Ectodermal cell (in vitro differentiated cells): ENCODE results near the gene GDPD5.

Source experiments
- H3K27ac ChIP-seq: 2 replicates; pipeline ENCODE4 v1.7.0; 2013; ENCODE audit warnings: mild to moderate bottlenecking, low read depth, low read length; ENCODE audit not compliant: insufficient read depth, poor library complexity, severe bottlenecking
- H3K27me3 ChIP-seq: 2 replicates; pipeline ENCODE4 v1.7.0; 2013; ENCODE audit warnings: mild to moderate bottlenecking, low read length; ENCODE audit not compliant: insufficient read depth, control insufficient read depth, poor library complexity, severe bottlenecking
- H3K36me3 ChIP-seq: one replicate; pipeline ENCODE4 v1.7.0; 2013; ENCODE audit warnings: low read length; ENCODE audit not compliant: control insufficient read depth, insufficient read depth
- H3K4me1 ChIP-seq: one replicate; pipeline ENCODE4 v1.7.0; 2013; ENCODE audit warnings: low read length; ENCODE audit not compliant: control insufficient read depth, insufficient read depth
- H3K4me3 ChIP-seq: 2 replicates; pipeline ENCODE4 v1.7.0; 2013; ENCODE audit warnings: low read depth, low read length, control low read depth; ENCODE audit not compliant: insufficient read depth
- H3K9me3 ChIP-seq: 2 replicates; pipeline ENCODE4 v1.7.0; 2013; ENCODE audit warnings: mild to moderate bottlenecking, low read length, moderate library complexity; ENCODE audit not compliant: control insufficient read depth
- WGBS, 2 experiments: methylation state at CpG; one replicate each; pipeline ENCODE4 v1.1.7; 2013; ENCODE audit warnings: missing lambda C conversion rate in 2 of 2; 5-methylcytosine and 5-hydroxymethylcytosine counted together

The GDPD5 gene

GRCh38 chr11:75445315-75445953, 80.3 kb downstream of the GDPD5 start:
- no peaks in the 10 kb centered on the region for H3K36me3 ChIP-seq
- H3K27ac ChIP-seq = no peak overlapping the region
- no peaks in the 10 kb centered on the region for H3K4me1 ChIP-seq
- WGBS, 2 experiments = 25 to 28% methylated on average over 6 of the region's 6 CpGs
- H3K9me3 ChIP-seq = no peaks in the 10 kb centered on the region
- no peak overlapping the region for H3K4me3 ChIP-seq
- no peaks in the 10 kb centered on the region for H3K27me3 ChIP-seq

- no peaks in the 10 kb centered on the region for H3K4me1 ChIP-seq
- no peak overlapping the region for H3K4me3 ChIP-seq
- H3K27ac ChIP-seq = no peak overlapping the region
- H3K9me3 ChIP-seq = no peaks in the 10 kb centered on the region
- H3K27me3 ChIP-seq = no peaks in the 10 kb centered on the region
- H3K36me3 ChIP-seq = no peaks in the 10 kb centered on the region
- 89 to 91% methylated on average over 12 of the region's 12 CpGs for WGBS, 2 experiments
These were observed 82.7 kb downstream of the GDPD5 start for GRCh38 chr11:75443043-75443442.

GRCh38 chr11:75442161-75442885, 83.4 kb downstream of the GDPD5 start:
- H3K27ac ChIP-seq = no peak overlapping the region
- no peak overlapping the region for H3K4me3 ChIP-seq
- 91 to 92% methylated on average over 15 of the region's 15 CpGs for WGBS, 2 experiments
- no peaks in the 10 kb centered on the region for H3K36me3 ChIP-seq
- H3K4me1 ChIP-seq = no peaks in the 10 kb centered on the region
- no peaks in the 10 kb centered on the region for H3K27me3 ChIP-seq
- H3K9me3 ChIP-seq = no peaks in the 10 kb centered on the region

GRCh38 chr11:75441804-75442132, 84.0 kb downstream of the GDPD5 start:
- Histone ChIP-seq H3K36me3 (no peaks in the 10 kb centered on the region), H3K4me3 (no peak overlapping the region), H3K4me1 (no peaks in the 10 kb centered on the region), H3K27ac (no peak overlapping the region), H3K9me3 (no peaks in the 10 kb centered on the region), H3K27me3 (no peaks in the 10 kb centered on the region)
- 90% methylated on average over 7 of the region's 7 CpGs for WGBS, 2 experiments

GRCh38 chr11:75440960-75441803, 84.6 kb downstream of the GDPD5 start:
- H3K4me1 ChIP-seq = no peaks in the 10 kb centered on the region
- H3K36me3 ChIP-seq = no peaks in the 10 kb centered on the region
- 87 to 88% methylated on average over 27 of the region's 27 CpGs for WGBS, 2 experiments
- no peaks in the 10 kb centered on the region for H3K9me3 ChIP-seq
- no peaks in the 10 kb centered on the region for H3K27me3 ChIP-seq
- no peak overlapping the region for H3K4me3 ChIP-seq
- H3K27ac ChIP-seq = no peak overlapping the region

- Histone ChIP-seq H3K9me3 (no peaks in the 10 kb centered on the region), H3K36me3 (no peaks in the 10 kb centered on the region), H3K4me3 (no peak overlapping the region), H3K27ac (no peak overlapping the region), H3K4me1 (no peaks in the 10 kb centered on the region), H3K27me3 (no peaks in the 10 kb centered on the region)
- WGBS, 2 experiments = 89 to 92% methylated on average over 13 of the region's 13 CpGs
These were observed 86.1 kb downstream of the GDPD5 start for GRCh38 chr11:75439495-75440120.

- Histone ChIP-seq H3K4me1 (no peaks in the 10 kb centered on the region), H3K36me3 (no peaks in the 10 kb centered on the region), H3K27ac (no peak overlapping the region), H3K9me3 (no peaks in the 10 kb centered on the region), H3K4me3 (no peak overlapping the region), H3K27me3 (no peaks in the 10 kb centered on the region)
- WGBS, 2 experiments = 77 to 81% methylated on average over 14 of the region's 14 CpGs
These were observed 86.7 kb downstream of the GDPD5 start for GRCh38 chr11:75439026-75439425.

- no peaks in the 10 kb centered on the region for H3K9me3 ChIP-seq
- H3K27ac ChIP-seq = no peak overlapping the region
- WGBS, 2 experiments = 93% methylated on average over 13 of the region's 13 CpGs
- no peaks in the 10 kb centered on the region for H3K36me3 ChIP-seq
- H3K27me3 ChIP-seq = peaks cover under 1% of the 10 kb centered on the region
- H3K4me3 ChIP-seq = no peak overlapping the region
- H3K4me1 ChIP-seq = peaks cover 3% of the 10 kb centered on the region
These were observed 87.6 kb downstream of the GDPD5 start for GRCh38 chr11:75437966-75438659.

GRCh38 chr11:75436806-75437205, 88.9 kb downstream of the GDPD5 start:
- peaks cover 14% of the 10 kb centered on the region for H3K27me3 ChIP-seq
- H3K9me3 ChIP-seq = no peaks in the 10 kb centered on the region
- H3K4me3 ChIP-seq = no peak overlapping the region
- H3K27ac ChIP-seq = no peak overlapping the region
- no peaks in the 10 kb centered on the region for H3K36me3 ChIP-seq
- 94 to 95% methylated on average over 9 of the region's 9 CpGs for WGBS, 2 experiments
- peaks cover 7% of the 10 kb centered on the region for H3K4me1 ChIP-seq
